HG03469 (cell line): Measurements from ENCODE around the gene PRRC1.

Source experiments
- ATAC-seq: cut with Tn5 transposase; IDR thresholded peaks from one replicate; pipeline ENCODE4 v1.9.1; 2021; ENCODE audit warnings: mild to moderate bottlenecking, moderate library complexity, moderate number of reproducible peaks; ENCODE audit not compliant: unreplicated experiment

The PRRC1 gene

DNA sequence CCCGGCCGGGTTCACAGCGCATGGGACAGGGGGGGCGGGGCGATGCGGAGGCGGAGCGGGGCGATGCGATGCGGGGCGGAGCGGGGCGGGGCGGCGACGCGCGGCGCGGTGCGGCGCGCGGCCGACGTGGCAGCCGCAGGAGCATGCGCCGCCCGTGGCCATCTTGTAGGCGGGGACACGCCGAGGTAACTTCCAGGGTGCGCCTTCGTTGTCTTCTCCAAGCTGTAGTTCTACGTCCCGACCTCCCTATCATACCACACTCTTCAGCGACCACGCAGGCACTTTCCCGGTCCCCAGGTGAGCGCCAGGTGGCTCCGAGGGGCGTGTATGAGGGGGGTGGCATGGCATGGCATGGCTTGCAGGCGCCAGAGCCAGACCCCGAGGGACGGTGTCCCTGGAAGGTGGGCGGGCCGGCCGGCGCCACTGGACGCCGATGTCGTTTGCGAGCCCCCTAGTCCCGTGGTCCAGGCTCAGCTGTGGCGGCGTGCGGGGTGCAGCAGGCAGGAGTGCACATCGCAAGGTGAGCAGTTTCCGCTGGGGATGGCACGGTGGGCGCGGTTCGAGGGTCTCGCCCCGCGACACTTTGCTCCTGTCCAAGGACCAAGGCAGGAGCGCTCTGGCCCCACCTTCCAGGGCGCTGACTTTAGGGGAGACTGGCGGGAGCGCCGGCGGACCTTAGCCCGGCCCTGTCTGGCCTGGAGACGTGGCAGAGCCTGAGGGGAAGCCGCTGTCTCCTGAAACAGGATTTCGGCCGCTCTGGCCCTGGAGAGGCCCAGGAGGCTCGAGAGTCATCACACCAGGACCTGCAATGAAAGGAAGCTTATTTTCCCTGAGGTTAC lies at the start of gene PRRC1:
Gene PRRC1, plus strand, starts transcription at position 161 of the 839 bp plus-strand sequence. CDS start 5,840 bp downstream, outside the sequence.
- ATAC-seq: peak; percentile 86

DNA sequence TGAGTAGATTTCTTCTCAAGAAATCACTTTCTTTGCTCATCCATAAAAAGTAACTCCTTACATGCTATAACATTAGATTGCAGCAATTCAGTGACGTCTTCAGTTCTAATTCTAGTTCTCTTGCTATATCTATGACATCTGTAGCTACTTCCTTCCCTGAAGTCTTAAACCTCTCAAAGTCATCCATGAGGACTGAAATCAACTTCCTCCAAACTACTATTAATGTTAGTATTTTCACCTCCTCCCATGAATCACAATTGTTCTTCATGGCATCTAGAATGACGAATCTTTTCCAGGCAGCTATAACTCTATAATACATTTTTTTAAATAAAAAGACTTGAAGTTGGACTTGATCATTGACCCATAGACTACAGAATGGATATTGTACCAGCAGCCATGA lies 46.2 kb upstream of the PRRC1 start:
- ATAC-seq: no peak

DNA sequence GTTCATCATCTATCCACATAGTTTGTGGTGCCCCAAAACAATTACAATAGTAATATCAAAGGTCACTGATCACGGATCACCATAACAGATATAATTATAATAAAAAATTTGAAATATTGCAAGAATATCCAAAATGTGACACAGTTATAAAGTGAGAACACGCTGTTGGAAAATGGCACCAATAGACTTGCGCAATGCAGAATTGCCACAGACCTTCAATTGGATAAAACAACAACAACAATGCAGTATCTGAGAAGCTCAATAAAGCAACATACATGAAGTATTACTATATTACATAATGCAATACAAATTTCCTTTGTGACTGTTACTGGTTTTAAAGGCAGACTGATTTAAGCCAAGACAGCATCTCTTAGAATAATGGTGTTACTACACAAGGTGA lies 44.7 kb upstream of the PRRC1 start:
- ATAC-seq: no peak

DNA sequence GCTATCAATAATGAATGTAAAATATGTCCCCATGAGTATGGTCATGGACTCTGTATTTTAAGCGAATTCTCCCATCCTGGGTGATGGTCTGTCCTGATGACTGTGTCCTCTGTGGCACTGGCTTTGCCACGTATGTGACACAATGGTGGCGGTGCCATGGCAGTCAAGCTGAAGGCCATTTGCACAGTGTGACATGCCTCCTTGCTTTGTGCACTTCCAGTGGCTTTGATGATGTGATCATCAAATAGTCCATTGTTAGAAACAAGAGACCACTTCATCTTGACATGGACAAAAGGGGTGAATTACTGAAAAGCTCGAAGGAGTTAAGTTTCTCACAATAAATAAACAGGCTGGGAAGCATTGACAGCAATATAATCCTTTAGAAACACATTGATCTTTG lies 31.0 kb upstream of the PRRC1 start:
- ATAC-seq: no peak

DNA sequence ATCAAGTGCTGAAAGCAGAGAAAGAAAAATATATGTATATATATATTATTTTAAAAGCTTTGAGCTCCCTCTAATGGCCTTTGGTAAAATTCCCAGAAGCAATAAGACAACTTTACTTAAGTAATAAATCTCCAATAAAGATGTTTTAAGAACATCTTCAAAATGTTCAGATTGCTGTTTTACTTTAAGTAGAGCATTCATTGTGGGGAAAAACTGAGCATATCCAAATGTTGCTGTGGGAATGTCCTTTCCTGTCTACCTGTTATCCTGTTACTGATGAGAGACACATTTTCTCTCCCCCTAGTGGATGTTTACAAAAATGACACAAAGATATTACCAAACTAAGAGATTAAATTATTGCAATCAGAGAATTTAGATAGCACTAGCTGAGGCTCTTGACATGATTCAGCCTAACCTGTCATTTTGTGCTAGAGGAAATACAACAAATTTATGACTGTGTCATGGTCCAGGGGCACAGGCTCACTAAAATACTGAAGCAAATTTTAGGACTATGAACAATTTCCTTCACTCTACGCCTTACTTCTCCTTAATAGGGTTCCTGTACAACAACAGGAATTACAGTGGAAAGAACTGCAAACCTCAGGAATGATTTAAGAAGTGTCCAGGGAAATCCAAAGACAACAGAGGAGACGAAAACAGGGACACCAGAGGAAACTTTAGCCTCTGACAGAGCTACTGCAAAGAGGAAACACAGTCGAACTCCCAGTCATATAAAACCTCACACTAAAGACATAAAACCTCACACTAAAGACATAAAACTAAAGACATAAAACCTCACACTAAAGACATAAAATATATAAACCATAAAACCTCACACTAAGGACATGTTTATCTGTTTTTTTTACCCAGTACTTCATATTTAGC lies 24.3 kb upstream of the PRRC1 start:
- ATAC-seq: peak; percentile 57

DNA sequence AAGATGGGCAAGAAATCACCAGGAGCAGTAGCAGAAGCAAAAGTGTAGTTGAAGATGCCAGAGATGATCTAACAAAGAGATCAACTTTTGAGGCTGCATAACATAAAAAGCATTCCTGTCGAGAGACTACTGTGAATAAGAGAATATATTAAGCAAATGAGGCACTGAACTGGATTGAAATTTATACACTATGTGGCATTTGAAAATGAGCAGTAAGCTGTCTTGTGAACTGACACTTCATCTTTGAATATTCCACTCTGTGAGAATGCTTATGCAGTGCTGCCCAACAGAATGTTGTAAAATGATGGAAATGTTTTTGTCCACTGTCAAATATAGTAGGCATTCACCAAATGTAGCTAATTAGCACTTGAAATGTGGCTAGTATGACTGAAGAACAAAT lies 18.9 kb upstream of the PRRC1 start:
- no peak for ATAC-seq

DNA sequence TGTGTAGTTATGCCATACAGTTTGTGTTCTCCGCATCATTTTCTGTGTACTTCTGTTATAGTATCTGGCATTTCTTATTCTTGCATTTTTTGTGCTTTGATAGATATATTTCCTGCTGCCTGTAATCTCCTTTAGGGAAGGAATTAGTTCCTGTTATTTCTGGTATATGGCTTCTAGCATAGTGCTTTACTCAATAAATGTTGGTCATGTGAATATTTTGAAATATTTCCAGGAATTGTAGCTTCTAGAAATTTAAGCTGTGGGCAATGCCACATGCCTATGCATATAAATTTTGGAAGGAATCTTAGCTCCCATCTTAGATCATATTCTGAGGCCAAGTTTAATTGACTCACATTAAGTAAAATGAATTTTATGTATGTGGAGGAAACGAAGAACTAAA lies 11.5 kb upstream of the PRRC1 start:
- no peak for ATAC-seq

DNA sequence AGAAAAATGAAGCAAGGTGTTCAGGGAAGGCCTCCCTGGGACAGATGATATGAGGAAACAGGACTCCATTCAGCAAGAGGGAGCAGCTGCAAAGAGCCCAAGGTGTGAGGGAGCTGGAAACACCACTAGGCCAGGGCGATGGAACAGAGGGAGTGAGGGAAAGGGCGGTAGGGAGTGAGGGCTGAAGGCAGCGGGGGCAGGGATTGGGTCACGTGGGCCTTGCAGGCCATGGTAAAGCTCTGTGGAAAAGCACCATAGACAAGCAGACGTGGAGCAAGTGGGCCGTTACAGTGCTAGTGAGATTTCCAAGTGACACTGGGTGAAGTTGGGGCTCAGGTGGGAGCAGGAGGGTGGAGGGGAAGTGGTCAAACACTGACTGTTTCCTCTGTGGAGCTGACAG lies 10.8 kb upstream of the PRRC1 start:
- no peak for ATAC-seq

DNA sequence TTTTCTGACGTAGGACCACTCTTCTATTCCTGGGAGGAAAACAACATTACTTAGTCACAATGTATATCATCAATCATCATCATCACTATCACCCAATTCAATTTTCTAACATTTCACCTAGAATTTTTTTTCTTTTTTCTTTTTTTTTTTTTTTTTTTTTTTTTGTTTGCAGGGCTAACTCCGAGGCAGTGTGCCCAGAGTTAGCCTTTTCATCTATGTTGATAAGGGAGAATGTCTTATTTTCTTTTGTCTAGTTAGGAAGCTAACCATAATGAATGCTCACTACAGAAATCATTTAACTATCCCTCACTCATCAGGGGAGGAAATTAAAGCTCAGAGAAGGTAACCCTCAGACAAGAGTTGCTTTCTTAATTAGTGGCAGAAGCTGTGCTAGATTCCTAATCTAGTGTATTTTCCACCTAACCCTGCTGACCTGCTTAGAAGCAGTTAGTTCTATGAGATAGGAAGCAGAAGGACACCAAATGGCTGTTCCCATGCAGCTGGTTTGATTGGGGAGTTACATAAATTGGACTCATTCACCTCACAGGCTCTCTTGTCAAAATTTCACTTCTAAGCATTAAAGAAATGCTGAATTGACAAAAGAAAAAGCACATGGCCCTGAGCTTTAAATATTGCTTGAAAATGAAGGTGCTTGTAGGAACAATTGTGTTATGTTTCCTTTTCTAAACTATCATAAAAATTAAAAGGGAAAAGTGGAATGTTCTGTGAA lies 8.6 kb upstream of the PRRC1 start:
- no peak for ATAC-seq

DNA sequence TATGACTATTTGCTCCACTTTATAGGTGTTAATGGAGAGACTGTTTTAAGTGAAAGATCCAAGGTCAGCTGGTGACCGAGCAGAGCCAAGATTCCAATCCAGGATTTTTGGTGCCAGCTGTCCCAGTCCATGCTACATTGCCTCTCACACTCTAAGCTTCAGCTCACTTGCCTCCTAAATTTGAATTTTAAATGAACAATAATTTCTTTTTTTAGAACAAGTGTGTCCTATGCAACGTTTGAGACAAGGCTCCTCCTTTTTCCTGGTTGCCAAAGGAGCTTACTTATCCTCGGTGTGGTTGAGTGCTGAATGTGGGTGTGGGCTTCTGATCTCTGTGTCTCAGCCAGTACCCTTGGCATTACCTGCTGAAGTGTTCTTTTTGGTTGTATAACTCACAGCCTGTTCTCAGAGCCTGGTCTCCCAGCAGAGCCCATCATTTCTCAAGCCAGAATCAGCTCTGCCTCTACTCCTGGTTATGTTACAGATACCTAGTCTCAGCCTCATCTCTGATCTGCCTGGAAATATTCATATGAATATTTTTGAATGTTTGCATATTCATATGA lies 4.0 kb upstream of the PRRC1 start:
- no peak for ATAC-seq

DNA sequence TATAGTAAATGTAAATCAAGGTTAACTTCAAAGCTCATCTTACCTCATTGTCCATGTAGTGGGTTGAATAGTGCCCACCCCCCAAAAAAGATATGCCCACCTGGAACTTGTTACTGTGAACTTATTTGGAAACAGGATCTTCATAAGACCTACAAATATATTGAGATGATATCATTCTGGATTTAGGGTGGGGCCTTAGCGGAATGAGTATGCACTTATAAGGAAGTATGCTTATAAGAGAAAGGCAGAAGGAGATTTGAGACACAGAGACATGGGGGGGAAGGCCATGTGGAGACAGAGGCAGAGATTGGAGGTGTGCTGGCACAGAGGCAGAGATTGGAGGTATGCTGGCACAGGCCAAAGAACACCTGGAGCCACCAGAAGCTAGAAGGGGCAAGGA lies 2.6 kb upstream of the PRRC1 start:
- ATAC-seq: no peak

DNA sequence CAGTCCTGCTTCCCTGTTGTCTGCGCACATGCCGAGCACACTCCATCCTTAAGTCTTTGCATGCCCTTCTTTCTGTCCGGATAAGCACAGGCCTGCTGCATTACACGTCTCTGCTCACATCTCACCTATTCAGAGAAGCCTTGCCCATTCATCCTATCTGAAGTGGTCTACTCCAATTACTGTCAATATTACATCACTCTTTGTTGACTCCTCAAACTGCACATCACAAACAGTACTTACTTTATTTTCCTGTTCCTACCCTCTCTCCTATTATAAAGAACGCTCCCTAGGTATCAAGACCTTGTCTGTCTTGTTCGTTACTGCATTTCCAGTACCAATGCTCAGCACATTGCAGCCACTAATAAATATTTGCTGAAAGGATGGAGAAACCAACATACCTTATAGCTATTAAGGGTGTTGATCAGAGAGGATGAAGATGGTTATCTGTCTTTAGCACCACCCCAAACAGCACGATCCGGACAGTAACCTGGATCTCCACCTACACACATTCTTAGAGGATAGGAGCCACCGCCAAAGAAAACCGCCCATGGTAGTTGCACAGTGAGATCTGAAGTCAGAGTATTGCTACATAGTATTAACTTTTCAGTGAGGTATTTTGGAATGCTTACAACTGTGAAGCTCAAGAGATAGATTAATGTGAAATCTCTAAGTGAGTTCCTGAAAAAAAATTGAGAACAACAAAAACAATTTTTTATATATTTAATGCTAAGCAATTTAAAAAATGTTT lies 1.6 kb upstream of the PRRC1 start:
- ATAC-seq: no peak

DNA sequence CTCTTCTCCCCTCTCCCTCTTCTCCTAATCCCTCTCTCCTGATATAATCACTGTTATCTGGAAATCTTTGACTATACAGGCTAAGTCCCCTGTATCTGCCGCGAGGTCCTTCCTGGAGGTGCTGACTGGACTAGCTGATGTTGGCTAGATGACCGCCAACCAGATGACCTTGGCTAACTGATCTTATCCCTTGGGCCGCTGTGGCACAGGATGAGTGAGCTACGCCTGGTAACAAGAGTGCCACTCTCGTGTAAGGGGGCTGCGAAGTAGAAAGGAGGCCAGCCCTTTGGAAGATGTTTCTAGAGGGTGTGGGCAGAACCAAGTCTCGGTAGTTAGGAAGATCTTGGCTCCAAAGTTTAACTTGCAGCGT lies 345 bp upstream of the PRRC1 start:
- ATAC-seq: peak; percentile 19

DNA sequence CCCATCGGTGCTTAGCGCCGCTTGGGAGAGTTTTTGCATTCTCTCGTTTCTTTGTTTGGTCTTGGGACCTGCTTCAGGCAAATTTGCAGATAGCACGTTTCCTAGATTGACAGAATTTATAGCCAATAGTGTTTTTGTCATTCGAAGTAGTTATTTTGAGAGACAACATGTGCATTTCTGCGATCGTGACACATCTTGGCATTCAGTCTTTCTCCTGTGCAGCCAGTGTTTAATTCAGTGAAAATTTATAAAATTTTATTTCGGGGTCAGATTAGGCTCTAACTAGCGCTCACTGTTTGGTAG lies 830 bp downstream of the PRRC1 start:
- ATAC-seq: peak; percentile 26

DNA sequence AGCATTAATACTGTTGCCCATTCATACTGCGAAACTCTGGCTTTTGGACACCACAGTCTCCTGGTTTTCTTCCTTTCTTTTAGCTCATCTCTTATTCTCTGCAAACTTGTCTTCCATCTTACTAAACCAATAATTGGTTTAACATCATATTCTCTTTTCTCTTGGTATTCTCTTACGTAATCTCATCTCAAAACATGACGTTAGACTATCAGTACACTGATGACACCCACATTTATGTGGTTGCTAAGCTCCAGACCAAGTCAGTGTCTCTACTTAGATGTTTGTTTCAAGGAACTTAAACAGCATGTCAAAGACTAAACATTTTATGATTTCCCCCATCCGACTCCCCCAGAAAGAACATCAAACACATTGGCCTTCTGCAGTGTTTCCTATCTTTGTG lies 2.1 kb downstream of the PRRC1 start:
- ATAC-seq: no peak

DNA sequence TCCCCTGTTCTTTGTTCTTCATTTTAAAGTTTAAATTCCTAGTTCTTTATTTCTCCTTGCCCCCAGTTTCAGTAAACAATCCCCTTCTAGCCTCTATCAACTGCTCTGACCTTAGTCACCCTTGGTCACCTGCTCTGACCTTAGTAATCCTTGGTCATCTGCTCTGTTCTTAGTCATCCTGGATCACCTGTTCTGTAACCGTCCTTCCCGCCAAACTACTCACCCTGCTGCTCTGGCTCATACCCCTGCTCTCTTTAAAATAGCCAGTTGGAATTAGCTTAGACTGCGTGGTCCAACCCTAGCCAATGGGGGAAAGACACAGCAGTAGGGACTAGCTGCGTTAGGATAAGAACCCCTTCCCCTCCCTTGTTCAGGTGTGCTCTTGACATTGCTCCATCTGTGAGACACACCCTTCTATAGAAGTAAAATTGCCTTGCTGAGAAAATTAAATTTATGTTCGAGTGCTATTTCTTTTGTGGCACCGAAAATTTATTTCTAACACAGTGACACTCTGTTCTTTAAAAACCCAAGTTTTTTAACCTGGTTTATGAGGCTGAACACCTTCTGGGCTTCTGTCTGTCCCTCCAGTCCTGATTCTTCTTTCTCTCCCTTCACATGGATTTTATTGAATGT lies 3.8 kb downstream of the PRRC1 start:
- ATAC-seq: no peak

DNA sequence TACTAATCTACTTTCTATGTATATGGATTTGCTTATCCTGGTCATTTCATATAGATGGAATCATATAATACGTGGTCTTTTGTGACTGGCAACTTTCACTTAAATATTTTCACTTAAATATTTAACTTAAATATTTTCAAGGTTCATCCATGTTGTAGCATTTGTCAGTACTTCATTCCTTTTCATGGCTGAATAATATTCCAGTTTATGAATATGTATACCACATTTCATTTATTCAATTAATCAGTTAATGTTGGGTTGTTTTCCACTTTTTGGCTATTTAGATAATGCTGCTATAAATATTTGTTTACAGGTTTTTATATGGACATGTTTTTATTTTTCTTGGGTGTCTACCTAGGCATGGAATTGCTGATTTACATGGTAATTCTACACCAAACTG lies 7.7 kb downstream of the PRRC1 start:
- ATAC-seq: no peak

DNA sequence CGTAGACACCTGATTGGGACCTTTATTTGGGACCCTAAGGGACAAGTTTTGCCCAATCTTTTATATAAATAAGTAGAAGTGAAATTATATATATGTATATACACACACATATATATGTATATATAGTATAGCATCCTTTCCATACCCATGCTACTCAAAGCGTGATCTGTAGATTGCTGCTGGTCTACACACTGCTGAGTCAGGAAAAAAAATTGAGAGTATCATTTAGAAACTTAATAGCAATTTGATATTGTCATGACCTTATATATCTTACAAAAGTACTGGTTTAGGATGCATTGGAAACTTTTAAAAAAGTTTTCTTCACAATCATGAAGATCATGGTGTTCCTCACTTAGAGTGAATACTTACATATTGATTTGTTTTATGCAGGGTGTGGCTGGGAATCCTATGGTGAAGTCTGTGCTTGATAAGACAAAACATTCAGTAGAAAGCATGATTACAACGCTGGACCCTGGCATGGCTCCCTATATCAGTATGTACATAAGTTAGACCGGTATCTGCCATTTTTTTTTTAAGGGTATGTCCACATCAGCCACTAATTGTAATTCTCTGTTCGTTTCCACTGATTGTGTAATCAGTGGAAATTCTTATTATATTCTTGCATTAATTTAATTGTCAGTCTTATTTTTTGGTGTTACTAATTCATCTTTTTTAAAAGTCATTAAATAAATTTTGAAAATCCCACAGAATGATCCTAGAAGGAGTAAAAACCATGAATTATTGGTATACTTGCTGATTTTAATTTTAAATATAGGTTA lies 12.7 kb downstream of the PRRC1 start:
- no peak for ATAC-seq

DNA sequence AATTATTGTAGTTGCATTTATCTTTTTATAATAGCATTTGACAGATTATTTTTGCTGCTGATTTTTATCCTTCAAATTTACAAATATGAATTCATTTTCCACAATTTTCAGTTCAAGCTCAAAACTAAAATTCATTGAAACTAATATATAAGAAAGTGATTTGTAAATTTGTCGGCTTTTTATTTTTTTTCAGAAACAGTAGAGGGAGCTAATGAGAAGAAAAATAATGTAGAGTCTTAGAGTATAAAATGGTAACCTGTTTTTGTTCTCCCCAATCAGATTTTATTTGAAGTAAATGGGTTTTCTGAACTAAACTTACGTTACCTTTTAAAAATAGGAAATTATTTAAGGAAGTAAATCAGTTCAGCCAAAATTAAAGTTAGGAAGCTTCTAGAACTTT lies 19.2 kb downstream of the PRRC1 start:
- ATAC-seq: no peak
